Testis (tissue), 3 donors: ENCODE measurements around the gene TBCE. TPM values are rescaled to one million over a fixed set of nuclear protein-coding genes. Genes with fewer than 3 reads are reported as not detected.

Source experiments
- DNase-seq: peaks from one replicate; pipeline ENCODE4 v3.0.0-alpha.2; 2019
- H3K27ac ChIP-seq, 2 donors: fragments of 200-600 bp; sonication (generic); one replicate each; pipeline ENCODE4 v1.5.1; 2019
- H3K27me3 ChIP-seq: fragments of 200-600 bp; sonication (generic); one replicate; pipeline ENCODE4 v1.5.1; 2019
- H3K36me3 ChIP-seq: fragments of 200-600 bp; sonication (generic); one replicate; pipeline ENCODE4 v1.5.1; 2017; ENCODE audit warnings: low read depth; ENCODE audit errors: missing control alignments
- H3K4me1 ChIP-seq: fragments of 200-600 bp; sonication (generic); one replicate; pipeline ENCODE4 v1.5.1; 2019
- H3K4me3 ChIP-seq, 2 donors: fragments of 200-600 bp; sonication (generic); one replicate each; pipeline ENCODE4 v1.5.1; 2017 to 2019
- H3K9me3 ChIP-seq: fragments of 200-600 bp; sonication (generic); one replicate; pipeline ENCODE4 v1.5.1; 2017
- POLR2A ChIP-seq: fragments of 450-650 bp; IDR thresholded peaks from one replicate; pipeline ENCODE4 v1.6.1; 2017; ENCODE audit warnings: antibody characterized with exemption, mild to moderate bottlenecking, moderate library complexity
- WGBS, 2 donors: methylation state at CpG; one replicate each; pipeline ENCODE4 v1.1.5; 2018; 5-methylcytosine and 5-hydroxymethylcytosine counted together
- intact Hi-C: fragments of 100-400 bp; cut with DNase I; formaldehyde crosslinking; loops from one replicate; pipeline ENCODE4 v1.15.1; 2023; ENCODE audit warnings: low total_unique reads
- polyA plus RNA-seq: library from polyadenylated mRNA; stranded (reverse); fragments of 350-450 nt; fragmentation: Illumina TruSeq; extraction: RNeasy Lipid Tissue Mini Kit (QIAGEN cat#74804); gene quantifications from one replicate; pipeline ENCODE4 v1.2.3, GENCODE V29; 2014; ENCODE audit warnings: low read depth, low replicate concordance; ENCODE audit not compliant: insufficient read depth
- total RNA-seq, 2 donors: library from RNA; depleted of rRNA; stranded (reverse); fragments of >200 nt; gene quantifications; one replicate each; pipeline ENCODE4 v1.2.3, GENCODE V29; 2016
- TF ChIP-seq, protein P1 (sequence below), 3 experiments: fragments of 450-650 bp in 2 of 3; fragments of 200-600 bp in 1 of 3; sonication (generic) in 1 of 3; IDR thresholded peaks; one replicate each; pipeline ENCODE4 v1.5.1; 2016 to 2019; ENCODE audit warnings: antibody characterized with exemption in 3 of 3, mild to moderate bottlenecking in 2 of 3, moderate library complexity in 1 of 3

Gene TBCE
- total and polyA plus RNA-seq, 3 donors from 2014 or later = 20.1 to 29.8 (median 22.4) TPM

DNA sequence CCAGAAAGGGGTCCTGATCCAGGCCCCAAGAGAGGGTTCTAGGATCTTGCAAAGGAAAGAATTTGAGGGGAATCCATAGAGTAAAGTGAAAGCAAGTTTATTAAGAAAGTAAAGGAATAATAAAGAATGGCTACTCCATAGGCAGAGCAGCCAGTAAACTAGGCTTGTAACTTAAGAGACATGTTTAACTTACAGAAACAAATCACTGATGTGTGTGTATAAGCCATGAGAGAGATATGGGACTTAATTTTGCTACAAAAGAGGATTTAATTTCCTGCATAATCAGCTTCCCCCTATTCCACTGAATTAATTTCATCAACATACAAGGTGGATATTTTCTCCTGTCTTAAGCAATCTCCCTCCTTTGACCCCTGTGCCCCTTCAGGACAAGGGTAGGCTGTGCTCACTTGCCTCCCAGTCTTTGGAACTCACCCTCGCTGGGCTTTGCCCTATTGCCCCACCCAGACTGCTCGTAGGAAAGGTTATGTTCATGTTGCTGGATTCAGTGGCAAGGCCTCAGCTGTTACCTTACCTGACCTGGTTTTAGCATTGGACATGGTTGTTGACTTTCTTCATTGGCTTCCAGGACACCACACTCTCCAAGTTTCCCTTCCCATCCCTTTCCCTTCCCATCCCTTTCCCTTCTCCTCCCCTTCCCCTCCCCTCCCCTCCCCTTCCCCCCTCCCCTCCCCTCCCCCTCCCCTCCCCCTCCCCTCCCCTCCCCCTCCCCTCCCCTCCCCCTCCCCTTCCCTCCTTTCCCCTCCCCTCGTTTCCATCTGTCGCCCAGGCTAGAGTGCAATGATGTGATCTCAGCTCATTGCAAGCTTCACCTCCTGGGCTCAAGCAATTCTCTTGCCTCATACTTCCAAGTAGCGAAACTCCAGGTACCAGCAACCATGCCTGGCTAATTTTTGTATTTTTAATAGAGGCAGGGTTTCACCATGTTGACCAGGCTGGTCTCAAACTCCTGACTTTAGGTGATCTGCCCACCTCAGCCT, 44.6 kb downstream of the TBCE start:
- Histone ChIP-seq H3K27me3 (no peaks in the 10 kb centered on the region), H3K4me3 (no peak overlapping the region), H3K4me1 (peaks cover 8% of the 10 kb centered on the region), H3K9me3 (no peaks in the 10 kb centered on the region), H3K36me3 (no peaks in the 10 kb centered on the region), H3K27ac (no peak overlapping the region)
- DNase-seq = no peak
- 83 to 90% methylated on average over 3 to 4 of the region's 5 CpGs for WGBS, 2 donors
- intact Hi-C loops = no loop called here
- TF ChIP-seq POLR2A = no peak
- TF ChIP-seq, protein P1, sequence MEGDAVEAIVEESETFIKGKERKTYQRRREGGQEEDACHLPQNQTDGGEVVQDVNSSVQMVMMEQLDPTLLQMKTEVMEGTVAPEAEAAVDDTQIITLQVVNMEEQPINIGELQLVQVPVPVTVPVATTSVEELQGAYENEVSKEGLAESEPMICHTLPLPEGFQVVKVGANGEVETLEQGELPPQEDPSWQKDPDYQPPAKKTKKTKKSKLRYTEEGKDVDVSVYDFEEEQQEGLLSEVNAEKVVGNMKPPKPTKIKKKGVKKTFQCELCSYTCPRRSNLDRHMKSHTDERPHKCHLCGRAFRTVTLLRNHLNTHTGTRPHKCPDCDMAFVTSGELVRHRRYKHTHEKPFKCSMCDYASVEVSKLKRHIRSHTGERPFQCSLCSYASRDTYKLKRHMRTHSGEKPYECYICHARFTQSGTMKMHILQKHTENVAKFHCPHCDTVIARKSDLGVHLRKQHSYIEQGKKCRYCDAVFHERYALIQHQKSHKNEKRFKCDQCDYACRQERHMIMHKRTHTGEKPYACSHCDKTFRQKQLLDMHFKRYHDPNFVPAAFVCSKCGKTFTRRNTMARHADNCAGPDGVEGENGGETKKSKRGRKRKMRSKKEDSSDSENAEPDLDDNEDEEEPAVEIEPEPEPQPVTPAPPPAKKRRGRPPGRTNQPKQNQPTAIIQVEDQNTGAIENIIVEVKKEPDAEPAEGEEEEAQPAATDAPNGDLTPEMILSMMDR (IDR thresholded peaks at IDR 0.05) = no peak

DNA sequence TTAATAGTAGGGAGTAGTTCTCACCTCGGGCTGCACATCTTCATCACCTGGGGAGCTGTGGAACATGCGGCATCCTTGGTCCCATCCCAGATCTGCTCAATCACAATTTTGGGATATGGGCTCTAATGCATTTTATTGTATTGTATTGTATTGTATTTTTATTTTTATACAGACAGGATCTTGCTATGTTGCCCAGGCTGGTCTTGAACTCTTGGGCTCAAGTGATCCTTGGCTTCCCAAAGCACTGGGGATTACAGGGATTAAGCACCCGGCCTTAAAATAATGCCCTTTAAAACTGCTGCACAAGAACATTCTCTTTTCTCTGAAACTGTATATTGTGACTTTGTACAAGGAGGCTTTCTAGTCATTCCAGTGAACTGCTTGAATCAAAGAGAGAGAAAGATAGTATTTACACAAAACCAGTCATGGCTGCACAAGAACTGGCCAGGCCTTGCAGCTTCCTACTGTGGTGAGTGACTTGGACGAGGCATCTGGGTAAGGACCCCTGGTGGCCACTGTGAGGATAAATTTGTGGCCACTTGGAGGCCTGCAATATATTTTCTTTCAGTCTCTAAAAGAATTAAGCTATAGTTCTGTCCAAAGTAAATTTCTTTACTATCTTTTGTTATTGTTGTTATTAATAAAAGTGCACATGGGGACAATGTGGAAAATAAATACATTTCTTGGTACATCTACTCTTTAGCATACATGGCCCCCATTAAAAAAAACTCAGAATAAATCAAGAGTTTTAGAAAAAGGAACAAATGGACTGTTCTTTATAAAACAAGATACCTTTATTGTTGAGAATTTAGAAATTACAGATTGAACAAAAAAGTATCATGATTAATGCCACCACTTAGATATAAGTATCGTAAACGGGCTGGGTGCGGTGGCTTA, 48.0 kb downstream of the TBCE start:
- DNase-seq = peak; percentile 79
- Histone ChIP-seq H3K27ac (no peak overlapping the region), H3K36me3 (no peaks in the 10 kb centered on the region), H3K9me3 (no peaks in the 10 kb centered on the region), H3K4me3 (no peak overlapping the region), H3K27me3 (no peaks in the 10 kb centered on the region), H3K4me1 (no peaks in the 10 kb centered on the region)
- 80 to 81% methylated on average over 7 of the region's 7 CpGs for WGBS, 2 donors
- no peak for TF ChIP-seq POLR2A
- TF ChIP-seq, protein P1 (IDR thresholded peaks at IDR 0.05) = peak; percentile 77 to 89 (median 81)
- intact Hi-C loops = no loop called here

DNA sequence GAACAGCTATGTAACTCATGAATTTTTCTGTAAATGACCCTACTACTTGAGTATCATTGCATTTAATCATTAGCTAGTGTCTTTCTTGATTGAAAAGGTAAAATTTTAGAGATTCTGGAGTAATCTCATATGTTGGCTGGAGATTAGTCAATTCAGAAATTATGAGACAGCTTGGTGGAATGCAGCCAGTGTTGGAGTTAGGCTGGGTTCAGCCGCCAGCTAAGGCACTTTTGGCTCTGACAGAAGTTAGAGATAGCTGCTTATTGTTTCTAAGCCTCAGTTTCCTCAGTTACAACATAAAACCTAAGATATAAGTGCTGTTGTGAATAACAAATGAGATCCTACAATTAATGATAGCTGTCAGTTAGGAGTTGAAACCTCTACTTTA, 49.4 kb downstream of the TBCE start:
- Histone ChIP-seq H3K4me3 (no peak overlapping the region), H3K36me3 (no peaks in the 10 kb centered on the region), H3K27ac (no peak overlapping the region), H3K4me1 (no peaks in the 10 kb centered on the region), H3K27me3 (no peaks in the 10 kb centered on the region), H3K9me3 (no peaks in the 10 kb centered on the region)
- intact Hi-C loops = no loop called here
- 94 to 100% methylated on average over 1 of the region's 1 CpG for WGBS, 2 donors
- TF ChIP-seq, protein P1 (IDR thresholded peaks at IDR 0.05) = no peak
- TF ChIP-seq POLR2A = no peak
- DNase-seq = no peak

DNA sequence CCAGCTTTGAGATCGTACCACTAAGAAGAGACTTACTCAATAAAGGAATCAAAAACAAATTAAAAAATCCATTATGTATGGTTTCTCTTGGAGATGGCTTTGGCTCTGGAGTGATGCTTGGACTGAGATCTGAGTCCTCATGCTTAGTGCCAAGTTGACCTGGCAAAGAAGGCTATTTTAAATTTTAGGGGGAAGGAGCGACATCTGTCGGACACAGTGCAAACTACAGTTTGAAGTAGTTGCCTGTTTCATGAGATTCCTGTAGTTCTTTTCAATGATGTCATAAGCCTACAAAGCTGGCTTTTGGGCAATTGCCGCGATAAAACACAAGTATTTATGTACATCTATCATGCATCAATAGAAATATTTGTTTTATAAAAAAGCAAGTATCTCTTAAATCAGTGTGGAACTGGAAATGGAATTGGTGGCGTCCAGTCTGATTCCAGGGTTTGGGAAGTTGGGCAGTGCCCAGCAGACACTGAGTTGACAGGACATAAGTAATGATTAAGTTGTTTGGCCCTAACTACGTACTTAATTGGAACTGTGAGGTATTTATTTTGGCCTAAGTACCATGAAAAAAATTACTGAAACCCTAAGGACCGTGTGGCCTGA, 50.0 kb downstream of the TBCE start:
- Histone ChIP-seq H3K9me3 (no peaks in the 10 kb centered on the region), H3K27ac (no peak overlapping the region), H3K4me3 (no peak overlapping the region), H3K27me3 (no peaks in the 10 kb centered on the region), H3K36me3 (no peaks in the 10 kb centered on the region), H3K4me1 (no peaks in the 10 kb centered on the region)
- WGBS, 2 donors = 43 to 45% methylated on average over 8 of the region's 8 CpGs
- intact Hi-C loops = no loop called here
- no peak for TF ChIP-seq POLR2A
- TF ChIP-seq, protein P1 (IDR thresholded peaks at IDR 0.05) = peak; percentile 74 to 80 (median 75)
- peak; percentile 66 for DNase-seq
